Measurements from ENCODE around the gene CENPW.

CENPW gene

DNA sequence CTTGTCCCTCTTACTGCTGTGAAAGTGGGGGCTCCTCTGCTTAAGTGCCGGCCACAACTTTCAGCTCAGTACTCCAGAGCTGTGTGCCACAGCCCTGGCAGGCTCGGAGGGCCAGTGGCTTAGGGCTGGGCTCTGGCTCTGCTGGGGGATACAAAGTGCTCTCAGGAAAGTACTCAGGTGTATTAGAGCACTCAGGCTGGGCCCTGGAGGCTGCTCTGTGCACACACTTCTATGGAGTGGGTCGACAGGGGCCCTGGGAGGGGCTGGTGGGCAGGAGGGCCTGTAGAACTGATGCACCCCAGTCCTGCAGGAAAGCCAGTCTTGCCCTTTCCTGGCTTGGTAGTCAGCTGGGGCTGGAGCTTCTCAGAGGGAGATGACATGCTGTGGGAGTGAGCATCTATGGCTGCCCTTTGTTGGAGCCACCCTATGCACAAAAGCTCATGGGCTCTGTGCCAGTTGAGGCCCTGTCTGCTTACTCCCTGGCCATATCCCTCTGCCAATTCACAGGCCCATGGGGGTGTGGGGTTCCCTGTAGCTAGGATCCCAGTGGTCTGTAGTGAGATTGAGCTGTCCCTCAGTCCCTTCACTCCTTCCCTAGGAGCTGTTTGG, 22.0 kb downstream of the CENPW start:
- TF ChIP-seq, protein P1, sequence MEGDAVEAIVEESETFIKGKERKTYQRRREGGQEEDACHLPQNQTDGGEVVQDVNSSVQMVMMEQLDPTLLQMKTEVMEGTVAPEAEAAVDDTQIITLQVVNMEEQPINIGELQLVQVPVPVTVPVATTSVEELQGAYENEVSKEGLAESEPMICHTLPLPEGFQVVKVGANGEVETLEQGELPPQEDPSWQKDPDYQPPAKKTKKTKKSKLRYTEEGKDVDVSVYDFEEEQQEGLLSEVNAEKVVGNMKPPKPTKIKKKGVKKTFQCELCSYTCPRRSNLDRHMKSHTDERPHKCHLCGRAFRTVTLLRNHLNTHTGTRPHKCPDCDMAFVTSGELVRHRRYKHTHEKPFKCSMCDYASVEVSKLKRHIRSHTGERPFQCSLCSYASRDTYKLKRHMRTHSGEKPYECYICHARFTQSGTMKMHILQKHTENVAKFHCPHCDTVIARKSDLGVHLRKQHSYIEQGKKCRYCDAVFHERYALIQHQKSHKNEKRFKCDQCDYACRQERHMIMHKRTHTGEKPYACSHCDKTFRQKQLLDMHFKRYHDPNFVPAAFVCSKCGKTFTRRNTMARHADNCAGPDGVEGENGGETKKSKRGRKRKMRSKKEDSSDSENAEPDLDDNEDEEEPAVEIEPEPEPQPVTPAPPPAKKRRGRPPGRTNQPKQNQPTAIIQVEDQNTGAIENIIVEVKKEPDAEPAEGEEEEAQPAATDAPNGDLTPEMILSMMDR (conservative IDR thresholded peaks at IDR 0.05; ENCODE audit: control insufficient read depth, insufficient read depth, low read depth, low read length) = no peak
- DNase-seq (ENCODE audit: low read depth) = no peak

DNA sequence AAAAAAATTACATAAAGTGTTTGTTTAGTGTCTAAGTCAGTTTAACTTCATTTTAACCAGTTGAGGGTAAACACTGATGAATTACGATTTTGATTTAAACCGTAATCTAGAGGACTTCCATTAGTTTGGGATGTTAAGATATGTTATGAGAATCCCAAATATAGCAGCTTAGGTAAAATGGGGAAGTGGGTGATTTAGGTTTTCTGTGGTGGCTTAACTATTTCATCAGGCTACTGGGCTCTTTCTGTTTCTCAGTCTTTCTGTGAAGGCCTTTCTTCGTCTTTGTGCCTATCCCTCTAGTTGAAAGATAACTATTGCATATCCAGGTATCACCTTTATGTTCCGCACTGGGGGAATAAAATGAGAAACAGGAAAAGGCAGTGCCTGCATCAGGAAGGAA, 27.9 kb downstream of the CENPW start:
- no peak overlapping the region for H3K4me3 ChIP-seq (ENCODE audit: control insufficient read depth, low read depth, low read length)
- TF ChIP-seq, protein P1 (conservative IDR thresholded peaks at IDR 0.05; ENCODE audit: control insufficient read depth, insufficient read depth, low read depth, low read length) = no peak
- no peak for DNase-seq (ENCODE audit: low read depth)

More for the DNA sequence above, 22.0 kb downstream of the CENPW start:
- H3K4me3 ChIP-seq (ENCODE audit: control insufficient read depth, low read depth, low read length) = no peak overlapping the region

DNA sequence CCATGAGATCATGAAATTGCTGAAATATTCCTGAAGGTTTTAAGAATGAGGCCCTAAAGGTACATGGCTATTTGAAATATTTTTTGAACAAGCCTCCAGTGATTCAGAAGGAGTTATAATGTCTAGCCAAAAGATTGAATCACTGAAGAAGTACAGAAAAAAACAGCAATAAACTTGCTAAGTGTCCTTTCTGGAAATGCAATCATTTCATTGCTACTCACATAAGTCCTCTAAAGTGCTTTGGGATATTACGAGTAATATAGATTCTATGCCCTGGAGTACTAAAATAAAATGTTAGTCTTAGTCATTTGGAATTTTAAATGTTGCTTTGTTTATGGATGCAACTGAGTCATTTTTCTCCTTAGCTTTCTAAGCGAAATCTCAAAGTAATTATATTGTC, 32.7 kb downstream of the CENPW start:
- no peak for DNase-seq (ENCODE audit: low read depth)
- H3K4me3 ChIP-seq (ENCODE audit: control insufficient read depth, low read depth, low read length) = no peak overlapping the region
- TF ChIP-seq, protein P1 (conservative IDR thresholded peaks at IDR 0.05; ENCODE audit: control insufficient read depth, insufficient read depth, low read depth, low read length) = no peak

DNA sequence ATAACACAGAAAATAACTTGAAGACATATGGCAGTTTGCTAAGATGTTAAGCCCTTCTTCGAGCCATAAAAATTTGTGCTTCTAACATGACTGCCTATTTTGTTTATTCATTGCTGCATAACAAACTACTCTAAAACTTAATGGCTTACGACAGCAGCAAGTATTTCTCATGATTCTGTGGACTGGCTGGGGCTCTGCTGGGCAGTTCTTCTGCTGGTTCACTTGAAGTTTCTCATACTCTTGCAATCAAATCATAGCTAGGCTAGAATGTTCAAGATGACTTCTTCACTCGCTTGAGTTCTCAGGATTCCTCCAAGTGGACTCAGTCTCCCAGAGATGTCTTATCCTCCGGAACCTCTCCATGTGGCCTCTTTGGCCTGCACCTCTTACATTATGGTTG, 33.4 kb downstream of the CENPW start:
- no peak overlapping the region for H3K4me3 ChIP-seq (ENCODE audit: control insufficient read depth, low read depth, low read length)
- TF ChIP-seq, protein P1 (conservative IDR thresholded peaks at IDR 0.05; ENCODE audit: control insufficient read depth, insufficient read depth, low read depth, low read length) = no peak
- DNase-seq (ENCODE audit: low read depth) = no peak

DNA sequence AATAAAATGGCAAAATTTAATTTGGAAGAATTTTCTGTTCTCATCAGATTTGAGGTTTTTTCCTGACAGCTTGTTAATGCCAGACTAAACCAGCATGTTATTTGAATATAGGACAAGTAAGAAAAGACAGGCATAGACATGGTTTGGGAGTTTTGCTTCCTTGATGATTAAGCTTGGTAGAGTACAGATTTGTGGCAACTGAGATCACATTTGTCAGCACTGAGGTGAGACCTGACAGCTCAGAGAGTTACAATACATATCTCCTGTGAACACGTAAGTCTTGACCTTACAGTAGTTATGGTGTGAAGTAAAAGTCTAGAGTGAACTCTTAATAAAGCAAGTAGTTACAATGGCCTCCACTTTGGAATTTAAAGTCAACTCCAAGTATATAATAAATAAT, 34.5 kb downstream of the CENPW start:
- no peak overlapping the region for H3K4me3 ChIP-seq (ENCODE audit: control insufficient read depth, low read depth, low read length)
- no peak for DNase-seq (ENCODE audit: low read depth)
- TF ChIP-seq, protein P1 (conservative IDR thresholded peaks at IDR 0.05; ENCODE audit: control insufficient read depth, insufficient read depth, low read depth, low read length) = no peak

DNA sequence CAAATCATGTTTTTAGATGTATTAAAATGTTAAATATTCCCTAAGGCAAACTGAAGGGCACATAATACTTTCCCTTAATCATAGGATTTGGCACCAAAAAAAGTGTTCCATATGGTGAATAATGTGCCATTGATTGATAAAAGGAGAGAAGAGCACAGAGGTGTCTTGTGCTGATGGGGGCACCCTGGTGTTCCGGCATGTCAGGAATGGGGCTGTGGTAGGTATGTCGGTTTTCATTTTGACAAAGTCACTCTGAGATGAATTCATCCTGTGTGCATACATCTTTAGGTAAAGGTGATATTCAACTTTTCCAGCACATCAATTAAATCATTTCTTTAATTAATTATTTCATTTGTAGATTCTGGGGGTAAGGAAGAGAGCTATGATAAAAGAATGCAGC, 36.8 kb downstream of the CENPW start:
- no peak for DNase-seq (ENCODE audit: low read depth)
- no peak overlapping the region for H3K4me3 ChIP-seq (ENCODE audit: control insufficient read depth, low read depth, low read length)
- TF ChIP-seq, protein P1 (conservative IDR thresholded peaks at IDR 0.05; ENCODE audit: control insufficient read depth, insufficient read depth, low read depth, low read length) = no peak

All from fibroblast of mammary gland (primary cell).